ENCODE measurements around the gene MBTPS1.

DNA sequence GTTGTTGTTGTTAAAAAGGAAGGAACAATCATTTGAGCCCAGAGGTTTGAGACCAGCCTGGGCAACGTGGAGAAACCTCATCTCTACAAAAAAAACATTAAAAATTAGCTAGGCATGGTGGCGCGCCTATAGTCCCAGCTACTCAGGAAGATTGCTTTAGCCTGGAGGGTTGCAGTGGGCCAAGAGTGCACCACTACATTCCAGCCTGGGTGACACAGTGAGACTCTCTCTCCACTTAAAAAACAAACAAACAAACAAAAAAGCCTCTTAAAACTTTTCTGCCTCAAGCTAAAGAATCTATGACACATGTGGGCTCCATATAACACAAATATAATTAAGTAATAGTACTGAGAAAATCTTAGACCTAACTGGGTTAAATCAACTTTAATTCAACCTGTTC lies 12.5 kb downstream of the MBTPS1 start:
- TF ChIP-seq, protein P1, sequence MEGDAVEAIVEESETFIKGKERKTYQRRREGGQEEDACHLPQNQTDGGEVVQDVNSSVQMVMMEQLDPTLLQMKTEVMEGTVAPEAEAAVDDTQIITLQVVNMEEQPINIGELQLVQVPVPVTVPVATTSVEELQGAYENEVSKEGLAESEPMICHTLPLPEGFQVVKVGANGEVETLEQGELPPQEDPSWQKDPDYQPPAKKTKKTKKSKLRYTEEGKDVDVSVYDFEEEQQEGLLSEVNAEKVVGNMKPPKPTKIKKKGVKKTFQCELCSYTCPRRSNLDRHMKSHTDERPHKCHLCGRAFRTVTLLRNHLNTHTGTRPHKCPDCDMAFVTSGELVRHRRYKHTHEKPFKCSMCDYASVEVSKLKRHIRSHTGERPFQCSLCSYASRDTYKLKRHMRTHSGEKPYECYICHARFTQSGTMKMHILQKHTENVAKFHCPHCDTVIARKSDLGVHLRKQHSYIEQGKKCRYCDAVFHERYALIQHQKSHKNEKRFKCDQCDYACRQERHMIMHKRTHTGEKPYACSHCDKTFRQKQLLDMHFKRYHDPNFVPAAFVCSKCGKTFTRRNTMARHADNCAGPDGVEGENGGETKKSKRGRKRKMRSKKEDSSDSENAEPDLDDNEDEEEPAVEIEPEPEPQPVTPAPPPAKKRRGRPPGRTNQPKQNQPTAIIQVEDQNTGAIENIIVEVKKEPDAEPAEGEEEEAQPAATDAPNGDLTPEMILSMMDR (conservative IDR thresholded peaks at IDR 0.05 in 1 of 2, IDR thresholded peaks at IDR 0.05 in 1 of 2; ENCODE audit: low read depth in 1 of 2, low read length in 2 of 2) = no peak
- TF ChIP-seq EZH2 (IDR thresholded peaks at IDR 0.05; ENCODE audit: low read length, missing control alignments) = no peak

Data from fibroblast of lung (primary cell).